ENCODE results near the gene KDM4C. TPM values are rescaled to one million over a fixed set of nuclear protein-coding genes. Genes with fewer than 3 reads are reported as not detected.
A peak's percentile ranks its signal among the peaks of the same experiment; 100 is the strongest.

Gene KDM4C
- total RNA-seq, 1 donor from 2014 or later = 11.1 TPM

- Mint-ChIP-seq H3K9me3 (no peaks in the 10 kb centered on the region), H3K4me3 (no peak overlapping the region), H3K27me3 (ENCODE audit: insufficient read depth, low read depth) (peaks cover 5% of the 10 kb centered on the region), H3K4me1 (no peaks in the 10 kb centered on the region), H3K27ac (no peak overlapping the region), H3K36me3 (peaks cover 6% of the 10 kb centered on the region)
- Histone ChIP-seq H3K4me2 (no peak overlapping the region), H3K4me1 (peaks cover 6% of the 10 kb centered on the region), H3K4me3 (no peak overlapping the region), H3K9me3 (ENCODE audit: low read depth) (no peaks in the 10 kb centered on the region), H3K79me2 (ENCODE audit: low read depth) (no peaks in the 10 kb centered on the region), H3K27me3 (no peaks in the 10 kb centered on the region), H3K9ac (no peak overlapping the region), H3K36me3 (no peaks in the 10 kb centered on the region), H3K27ac (no peak overlapping the region), H3F3A (ENCODE audit: low read depth) (no peaks in the 10 kb centered on the region), H2AFZ (replicated peaks) (no peak overlapping the region), H4K20me1 (ENCODE audit: low read depth) (no peaks in the 10 kb centered on the region)
- DNase-seq (ENCODE audit: low spot score) = peak; percentile 14
- no peak for TF ChIP-seq EZH2phosphoT487 (IDR thresholded peaks at IDR 0.05)
- no peak for TF ChIP-seq CTCF (IDR thresholded peaks at IDR 0.05)
- no peak for TF ChIP-seq EZH2 (IDR thresholded peaks at IDR 0.05)
Measured at GRCh38 chr9:7104625-7105024, 346.9 kb downstream of the KDM4C start.

- Mint-ChIP-seq H3K27ac (no peak overlapping the region), H3K36me3 (peaks cover 6% of the 10 kb centered on the region), H3K27me3 (ENCODE audit: insufficient read depth, low read depth) (peaks cover 5% of the 10 kb centered on the region), H3K4me3 (no peak overlapping the region), H3K4me1 (no peaks in the 10 kb centered on the region), H3K9me3 (no peaks in the 10 kb centered on the region)
- Histone ChIP-seq H3K36me3 (no peaks in the 10 kb centered on the region), H3K27ac (no peak overlapping the region), H3K4me1 (peaks cover 6% of the 10 kb centered on the region), H4K20me1 (ENCODE audit: low read depth) (no peaks in the 10 kb centered on the region), H3K4me2 (no peak overlapping the region), H2AFZ (replicated peaks) (no peak overlapping the region), H3K9me3 (ENCODE audit: low read depth) (no peaks in the 10 kb centered on the region), H3K27me3 (no peaks in the 10 kb centered on the region), H3K4me3 (no peak overlapping the region), H3K79me2 (ENCODE audit: low read depth) (no peaks in the 10 kb centered on the region), H3K9ac (no peak overlapping the region), H3F3A (ENCODE audit: low read depth) (no peaks in the 10 kb centered on the region)
- TF ChIP-seq CTCF (IDR thresholded peaks at IDR 0.05) (no peak), EZH2 (IDR thresholded peaks at IDR 0.05) (no peak), EZH2phosphoT487 (IDR thresholded peaks at IDR 0.05) (no peak)
- no peak for DNase-seq (ENCODE audit: low spot score)
Measured at GRCh38 chr9:7105095-7105494, 347.3 kb downstream of the KDM4C start.

GRCh38 chr9:7108936-7109335, 351.2 kb downstream of the KDM4C start:
- Histone ChIP-seq H3K9me3 (ENCODE audit: low read depth) (no peaks in the 10 kb centered on the region), H3K4me2 (no peak overlapping the region), H3F3A (ENCODE audit: low read depth) (no peaks in the 10 kb centered on the region), H3K4me1 (no peaks in the 10 kb centered on the region), H2AFZ (replicated peaks) (no peak overlapping the region), H3K27me3 (no peaks in the 10 kb centered on the region), H4K20me1 (ENCODE audit: low read depth) (no peaks in the 10 kb centered on the region), H3K4me3 (no peak overlapping the region), H3K9ac (no peak overlapping the region), H3K79me2 (ENCODE audit: low read depth) (no peaks in the 10 kb centered on the region), H3K36me3 (no peaks in the 10 kb centered on the region), H3K27ac (no peak overlapping the region)
- Mint-ChIP-seq H3K27ac (no peak overlapping the region), H3K9me3 (no peaks in the 10 kb centered on the region), H3K4me1 (no peaks in the 10 kb centered on the region), H3K27me3 (ENCODE audit: insufficient read depth, low read depth) (peaks cover 5% of the 10 kb centered on the region), H3K4me3 (no peak overlapping the region), H3K36me3 (peaks cover 1% of the 10 kb centered on the region)
- TF ChIP-seq EZH2 (IDR thresholded peaks at IDR 0.05) = no peak
- no peak for TF ChIP-seq EZH2phosphoT487 (IDR thresholded peaks at IDR 0.05)
- TF ChIP-seq CTCF (IDR thresholded peaks at IDR 0.05) = no peak
- no peak for DNase-seq (ENCODE audit: low spot score)

Measured in neural progenitor cell (in vitro differentiated cells).